COR-L47 (cell line): ENCODE measurements around the gene SBNO2.

Source experiments
- DNase-seq: peaks from one replicate; lab custom pipeline; 2025; lab: John Stamatoyannopoulos, UW

Gene SBNO2, protein sequence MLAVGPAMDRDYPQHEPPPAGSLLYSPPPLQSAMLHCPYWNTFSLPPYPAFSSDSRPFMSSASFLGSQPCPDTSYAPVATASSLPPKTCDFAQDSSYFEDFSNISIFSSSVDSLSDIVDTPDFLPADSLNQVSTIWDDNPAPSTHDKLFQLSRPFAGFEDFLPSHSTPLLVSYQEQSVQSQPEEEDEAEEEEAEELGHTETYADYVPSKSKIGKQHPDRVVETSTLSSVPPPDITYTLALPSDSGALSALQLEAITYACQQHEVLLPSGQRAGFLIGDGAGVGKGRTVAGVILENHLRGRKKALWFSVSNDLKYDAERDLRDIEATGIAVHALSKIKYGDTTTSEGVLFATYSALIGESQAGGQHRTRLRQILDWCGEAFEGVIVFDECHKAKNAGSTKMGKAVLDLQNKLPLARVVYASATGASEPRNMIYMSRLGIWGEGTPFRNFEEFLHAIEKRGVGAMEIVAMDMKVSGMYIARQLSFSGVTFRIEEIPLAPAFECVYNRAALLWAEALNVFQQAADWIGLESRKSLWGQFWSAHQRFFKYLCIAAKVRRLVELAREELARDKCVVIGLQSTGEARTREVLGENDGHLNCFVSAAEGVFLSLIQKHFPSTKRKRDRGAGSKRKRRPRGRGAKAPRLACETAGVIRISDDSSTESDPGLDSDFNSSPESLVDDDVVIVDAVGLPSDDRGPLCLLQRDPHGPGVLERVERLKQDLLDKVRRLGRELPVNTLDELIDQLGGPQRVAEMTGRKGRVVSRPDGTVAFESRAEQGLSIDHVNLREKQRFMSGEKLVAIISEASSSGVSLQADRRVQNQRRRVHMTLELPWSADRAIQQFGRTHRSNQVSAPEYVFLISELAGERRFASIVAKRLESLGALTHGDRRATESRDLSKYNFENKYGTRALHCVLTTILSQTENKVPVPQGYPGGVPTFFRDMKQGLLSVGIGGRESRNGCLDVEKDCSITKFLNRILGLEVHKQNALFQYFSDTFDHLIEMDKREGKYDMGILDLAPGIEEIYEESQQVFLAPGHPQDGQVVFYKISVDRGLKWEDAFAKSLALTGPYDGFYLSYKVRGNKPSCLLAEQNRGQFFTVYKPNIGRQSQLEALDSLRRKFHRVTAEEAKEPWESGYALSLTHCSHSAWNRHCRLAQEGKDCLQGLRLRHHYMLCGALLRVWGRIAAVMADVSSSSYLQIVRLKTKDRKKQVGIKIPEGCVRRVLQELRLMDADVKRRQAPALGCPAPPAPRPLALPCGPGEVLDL (N-terminal part only)

GRCh38 chr19:1173845-1174809 is at the start of gene SBNO2:
TSS of gene SBNO2 (minus strand) at chr19:1174268. CDS start at chr19:1154276, 19,992 bp downstream.
- peak; percentile 72 for DNase-seq

- DNase-seq, result no peak
These were observed 49.2 kb upstream of the SBNO2 start for GRCh38 chr19:1223018-1223855.

DNA sequence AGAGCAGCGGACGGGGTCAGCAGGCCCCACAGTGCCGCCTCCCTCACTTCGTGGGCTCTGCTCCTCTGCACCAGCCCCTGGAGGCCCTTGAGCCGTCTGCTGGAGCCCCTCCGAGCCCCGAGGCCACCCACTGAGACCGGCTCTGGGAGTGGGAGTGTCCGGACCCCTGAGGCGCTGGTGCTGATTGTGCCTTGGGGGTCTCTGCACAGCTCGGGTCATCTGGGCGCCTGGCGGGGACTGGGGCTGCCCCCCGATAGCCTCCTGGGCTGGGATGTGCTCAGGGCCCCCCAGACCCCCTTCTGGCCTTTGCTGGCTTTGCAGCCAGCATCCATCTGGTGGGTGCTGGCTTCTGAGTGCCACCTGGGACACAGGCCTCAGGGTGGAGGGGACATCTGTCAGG is 48.3 kb upstream of the SBNO2 start:
- no peak for DNase-seq

- no peak for DNase-seq
These were observed 47.8 kb upstream of the SBNO2 start for GRCh38 chr19:1221904-1222255.

DNA sequence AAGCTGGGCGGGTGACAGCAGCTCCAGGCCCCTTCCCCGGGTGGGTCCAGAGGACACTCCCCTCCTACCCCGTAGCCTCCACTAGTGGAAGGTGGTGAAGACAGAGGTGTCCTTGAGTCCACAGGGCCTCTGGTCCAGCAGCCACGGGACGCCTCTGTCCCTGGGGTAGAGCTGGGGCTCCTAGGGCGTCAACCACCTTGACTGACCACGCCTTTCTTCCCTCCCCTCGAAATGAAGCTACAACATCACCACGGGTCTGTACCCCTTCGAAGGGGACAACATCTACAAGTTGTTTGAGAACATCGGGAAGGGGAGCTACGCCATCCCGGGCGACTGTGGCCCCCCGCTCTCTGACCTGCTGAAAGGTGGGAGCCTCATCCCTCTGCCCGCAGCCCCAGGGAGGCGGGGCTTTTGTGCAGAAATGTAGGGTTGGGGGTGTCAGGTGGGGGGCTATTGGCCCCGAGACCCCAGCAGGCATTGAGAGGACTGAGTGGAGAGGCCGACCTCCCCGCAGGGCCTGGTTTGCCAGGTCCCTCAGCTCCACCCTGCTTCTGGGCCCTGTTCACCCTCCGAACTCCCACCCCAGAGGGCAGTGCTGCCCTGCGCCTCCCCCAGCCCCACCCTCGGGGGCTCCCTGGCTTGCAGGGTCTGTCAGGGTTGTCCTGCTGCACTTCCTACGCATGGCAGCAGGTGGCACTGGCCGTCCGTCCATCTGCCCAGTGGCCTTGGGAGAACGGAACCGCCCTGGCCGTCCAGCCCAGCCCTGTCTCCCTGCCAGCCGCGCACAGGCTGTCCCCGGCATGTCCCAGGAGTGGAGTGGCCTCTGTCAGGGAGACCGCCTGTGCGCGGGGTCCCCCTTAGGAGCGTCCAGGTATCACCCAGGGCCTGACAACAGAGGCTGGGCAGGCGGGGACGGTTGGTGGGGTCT is 47.2 kb upstream of the SBNO2 start:
- DNase-seq, result no peak

DNA sequence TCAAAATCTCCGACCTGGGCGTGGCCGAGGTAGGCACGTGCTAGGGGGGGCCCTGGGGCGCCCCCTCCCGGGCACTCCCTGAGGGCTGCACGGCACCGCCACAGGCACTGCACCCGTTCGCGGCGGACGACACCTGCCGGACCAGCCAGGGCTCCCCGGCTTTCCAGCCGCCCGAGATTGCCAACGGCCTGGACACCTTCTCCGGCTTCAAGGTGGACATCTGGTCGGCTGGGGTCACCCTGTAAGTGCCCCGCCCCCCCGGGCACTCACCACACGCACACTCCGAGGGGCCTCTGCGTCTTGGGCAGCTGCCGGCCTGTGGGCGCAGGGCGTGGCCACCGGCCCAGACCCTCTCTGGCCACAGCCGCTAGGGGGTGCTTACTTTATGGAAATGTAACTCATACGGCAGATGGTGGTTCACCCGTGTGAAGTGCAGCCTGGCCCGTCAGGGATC is 46.4 kb upstream of the SBNO2 start:
- no peak for DNase-seq

DNA sequence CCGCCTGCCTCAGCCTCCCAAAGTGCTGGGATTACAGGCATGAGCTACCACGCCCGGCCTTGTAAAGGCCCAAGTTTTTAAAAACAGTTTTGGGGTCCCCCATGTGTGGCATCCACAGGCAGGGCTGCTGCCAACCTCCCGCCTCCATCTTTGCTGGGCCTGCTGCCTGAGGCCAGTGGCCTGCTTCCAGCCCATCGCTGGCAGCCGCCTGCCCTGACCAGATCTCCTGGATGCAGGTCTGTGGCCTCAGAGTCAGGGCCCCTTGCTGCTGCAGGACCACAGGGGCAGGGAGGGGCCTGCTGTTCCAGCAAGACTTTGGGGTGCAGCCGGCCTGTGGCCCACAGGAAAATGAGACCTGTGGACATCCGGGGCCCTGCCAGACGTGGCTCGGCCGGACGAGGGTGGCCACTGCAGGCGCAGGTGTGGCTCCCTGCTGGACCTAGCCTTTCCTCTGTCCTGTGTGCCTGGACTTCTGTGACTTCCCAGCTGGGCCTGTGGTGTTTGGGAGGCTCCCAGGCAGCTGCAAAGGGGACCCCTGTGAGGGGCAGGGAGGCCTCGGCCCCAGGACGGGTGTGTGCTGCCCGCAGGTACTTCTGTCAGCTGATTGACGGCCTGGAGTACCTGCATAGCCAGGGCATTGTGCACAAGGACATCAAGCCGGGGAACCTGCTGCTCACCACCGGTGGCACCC is 45.9 kb upstream of the SBNO2 start:
- DNase-seq, result no peak

GRCh38 chr19:1218751-1219567 is 44.9 kb upstream of the SBNO2 start:
- DNase-seq, result no peak

- DNase-seq, result no peak
These were observed 43.3 kb upstream of the SBNO2 start for GRCh38 chr19:1217366-1217765.

- DNase-seq, result no peak
These were observed 42.7 kb upstream of the SBNO2 start for GRCh38 chr19:1216756-1217155.

DNA sequence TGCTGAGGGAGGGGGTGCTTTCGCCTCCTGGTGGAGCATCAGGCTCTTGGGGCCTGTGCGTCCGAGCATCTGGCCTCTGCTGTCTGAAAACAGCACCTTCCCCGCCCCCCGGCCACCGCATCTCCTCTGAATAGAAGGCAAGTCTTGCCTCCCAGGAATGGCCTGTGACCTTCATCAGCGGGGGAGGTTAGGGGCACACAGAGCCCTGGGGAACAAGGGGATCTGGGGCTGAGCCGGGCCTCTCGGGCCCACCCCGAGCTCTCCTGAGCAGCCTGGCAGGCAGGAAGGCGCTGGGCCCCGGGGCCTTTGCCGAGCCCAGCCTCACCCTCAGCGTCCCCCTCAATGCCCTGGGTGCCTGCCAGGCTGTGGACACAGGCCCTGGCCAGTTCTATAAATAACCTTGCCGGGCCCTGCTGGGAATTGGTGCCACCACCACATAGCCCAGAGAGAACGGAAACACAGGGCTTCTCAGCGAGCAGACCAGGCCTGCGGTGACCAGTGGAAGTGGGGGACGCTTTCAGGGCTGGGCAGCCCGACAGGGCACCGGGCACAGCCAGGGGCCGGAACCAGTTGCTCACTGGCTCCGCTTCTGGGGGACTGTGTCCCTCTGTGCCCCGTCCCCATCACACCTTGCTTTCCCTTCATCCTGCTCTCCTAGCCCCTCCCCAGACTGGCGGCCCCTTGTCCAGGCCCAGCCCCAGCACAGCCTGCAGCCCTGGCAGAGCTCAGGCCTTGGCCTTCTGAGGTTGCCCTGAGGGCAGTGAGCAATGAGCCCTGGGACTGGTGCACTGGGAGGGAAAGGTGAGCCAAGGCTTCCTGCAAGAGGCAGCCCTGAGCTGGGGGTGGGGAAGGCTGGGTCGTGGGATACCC is 41.0 kb upstream of the SBNO2 start:
- no peak for DNase-seq

DNA sequence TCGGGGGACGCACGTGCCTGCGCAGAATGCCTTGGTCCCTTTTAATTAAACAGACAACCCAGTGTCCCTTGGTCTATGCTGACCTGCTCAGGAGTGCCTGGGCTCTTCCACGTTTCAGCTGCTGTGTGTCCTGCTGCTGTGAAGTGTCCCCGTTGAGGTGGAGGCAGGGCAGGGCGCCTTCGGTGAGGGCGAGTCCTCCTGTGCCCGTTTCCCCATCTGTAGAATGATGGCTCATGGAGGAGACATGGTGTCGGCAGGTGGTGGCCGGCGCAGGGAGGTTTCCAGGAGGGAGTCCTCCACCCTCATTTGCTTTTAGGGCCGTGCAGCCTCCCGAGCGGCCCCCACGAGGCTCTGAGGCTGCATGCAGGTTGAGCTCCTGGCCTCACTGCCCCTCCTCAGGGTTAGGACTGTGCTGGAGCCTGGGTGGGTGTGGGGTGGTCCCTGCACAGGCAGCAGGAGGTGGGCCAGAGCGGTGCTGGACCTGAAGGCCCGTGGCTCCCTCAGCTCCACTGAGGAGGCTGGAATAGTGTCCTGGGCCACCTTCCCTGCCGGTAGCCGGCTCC is 40.3 kb upstream of the SBNO2 start:
- no peak for DNase-seq

- no peak for DNase-seq
These were observed 39.6 kb upstream of the SBNO2 start for GRCh38 chr19:1213391-1214286.

GRCh38 chr19:1211494-1212234 is 37.6 kb upstream of the SBNO2 start:
- DNase-seq, result no peak

DNA sequence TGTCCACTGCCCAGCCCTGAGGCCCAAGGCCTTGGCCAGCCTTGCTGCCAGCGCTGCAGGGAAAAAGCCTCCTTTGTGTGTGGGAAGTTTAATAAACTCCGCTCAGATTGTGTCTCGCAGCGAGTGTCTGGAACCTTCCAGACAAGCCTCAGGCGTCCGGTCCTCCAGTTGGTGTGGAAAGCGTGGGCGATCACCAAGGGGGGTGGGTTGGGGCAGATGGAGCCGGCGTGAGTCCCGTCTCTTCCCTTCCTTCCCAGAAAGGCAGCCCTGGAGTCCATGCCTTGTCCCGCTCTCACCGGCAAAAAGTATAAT is 36.1 kb upstream of the SBNO2 start:
- no peak for DNase-seq
